ENCODE results near the gene SELENOO.

- no peak for TF ChIP-seq CTCF (IDR thresholded peaks at IDR 0.05)
- no peak for TF ChIP-seq POLR2A (IDR thresholded peaks at IDR 0.05)
Observed at GRCh38 chr22:50255607-50256006, 54.8 kb downstream of the SELENOO start.

Measured in right lobe of liver (tissue), 4 donors.